MG63 (cell line): Measurements from ENCODE around the gene WNK4. TPM values are rescaled to one million over a fixed set of nuclear protein-coding genes. Genes with fewer than 3 reads are reported as not detected.
A peak's percentile ranks its signal among the peaks of the same experiment; 100 is the strongest.
"Not testable (repeated sequence)": the region's sequence is repeated elsewhere in the genome, so short reads cannot be mapped to it uniquely, and the experiment has no call there.

Source experiments
- DNase-seq: peaks from one replicate; pipeline ENCODE4 v3.0.0-alpha.2; 2020
- H3K27me3 ChIP-seq: fragments of 250-450 bp; sonication (Bioruptor Pico); 2 replicates; pipeline ENCODE4 v1.5.1; 2020; ENCODE audit warnings: mild to moderate bottlenecking, moderate library complexity
- H3K36me3 ChIP-seq: fragments of 250-450 bp; sonication (Bioruptor Pico); 2 replicates; pipeline ENCODE4 v1.5.1; 2020; ENCODE audit warnings: mild to moderate bottlenecking, moderate library complexity
- H3K4me3 ChIP-seq: fragments of 250-450 bp; sonication (Bioruptor Pico); 2 replicates; pipeline ENCODE4 v1.5.1; 2020; ENCODE audit warnings: mild to moderate bottlenecking, moderate library complexity
- H3K9me3 ChIP-seq: fragments of 250-450 bp; sonication (Bioruptor Pico); 2 replicates; pipeline ENCODE4 v1.5.1; 2020; ENCODE audit warnings: mild to moderate bottlenecking, moderate library complexity
- total RNA-seq: library from RNA; depleted of rRNA; stranded (reverse); fragments of >200 nt; shearing (Covaris generic); gene quantifications from 2 replicates; pipeline ENCODE4 v1.2.3, GENCODE V29; 2014; ENCODE audit warnings: low replicate concordance; rRNA removed

WNK4 gene
- not detected in 2 replicates for total RNA-seq

- H3K27me3 ChIP-seq = peaks cover 15% of the 10 kb centered on the region
- peaks cover 28% of the 10 kb centered on the region for H3K36me3 ChIP-seq
- H3K4me3 ChIP-seq = no peak within 1 kb of the TSS
- no peak for DNase-seq
- H3K9me3 ChIP-seq = no peaks in the 10 kb centered on the region
These were observed at the start of gene WNK4 for GRCh38 chr17:42779936-42780850. Gene WNK4, plus strand, starts transcription at chr17:42780610. Its CDS starts 89 bp downstream, at chr17:42780699.

- no peak overlapping the region for H3K4me3 ChIP-seq
- no peak for DNase-seq
These were observed 39.7 kb upstream of the WNK4 start for GRCh38 chr17:42740699-42741098.

GRCh38 chr17:42742916-42743315, 37.5 kb upstream of the WNK4 start:
- H3K36me3 ChIP-seq, H3K9me3 ChIP-seq, H3K27me3 ChIP-seq, DNase-seq, H3K4me3 ChIP-seq: not testable (repeated sequence)

More at GRCh38 chr17:42740699-42741098, 39.7 kb upstream of the WNK4 start:
- Histone ChIP-seq H3K27me3 (peaks cover under 1% of the 10 kb centered on the region; the same call in 1 of the 2 replicates), H3K9me3 (peaks cover 3% of the 10 kb centered on the region; the same call in 1 of the 2 replicates), H3K36me3 (no peaks in the 10 kb centered on the region; the same call in 1 of the 2 replicates)

- Histone ChIP-seq H3K36me3 (no peaks in the 10 kb centered on the region), H3K9me3 (peaks cover 3% of the 10 kb centered on the region; the same call in 1 of the 2 replicates), H3K4me3 (peak overlapping the region; percentile 69), H3K27me3 (peaks cover 5% of the 10 kb centered on the region)
- no peak for DNase-seq
These were observed 36.7 kb upstream of the WNK4 start for GRCh38 chr17:42743595-42744282.

GRCh38 chr17:42744283-42744805, 36.1 kb upstream of the WNK4 start:
- DNase-seq = peak; percentile 86
- Histone ChIP-seq H3K9me3 (peaks cover 3% of the 10 kb centered on the region; the same call in 1 of the 2 replicates), H3K27me3 (peaks cover 5% of the 10 kb centered on the region), H3K4me3 (peak overlapping the region; percentile 69), H3K36me3 (no peaks in the 10 kb centered on the region)

- Histone ChIP-seq H3K27me3 (peaks cover 5% of the 10 kb centered on the region), H3K4me3 (peak within 1 kb of the TSS; percentile 69), H3K9me3 (peaks cover 3% of the 10 kb centered on the region; the same call in 1 of the 2 replicates), H3K36me3 (no peaks in the 10 kb centered on the region)
- peak; percentile 92 for DNase-seq
These were observed 35.4 kb upstream of the WNK4 start, which contains the start of gene EZH1 for GRCh38 chr17:42744806-42745617. Gene EZH1, minus strand, starts transcription at chr17:42745040. Its CDS starts 16,099 bp downstream, at chr17:42728941.

GRCh38 chr17:42748202-42748907, 32.1 kb upstream of the WNK4 start:
- DNase-seq = no peak
- no peak overlapping the region for H3K4me3 ChIP-seq
- peaks cover 13% of the 10 kb centered on the region for H3K27me3 ChIP-seq
- peaks cover 3% of the 10 kb centered on the region; the same call in 1 of the 2 replicates for H3K9me3 ChIP-seq
- no peaks in the 10 kb centered on the region for H3K36me3 ChIP-seq

GRCh38 chr17:42748908-42749798, 31.3 kb upstream of the WNK4 start:
- no peak for DNase-seq
- peaks cover 13% of the 10 kb centered on the region for H3K27me3 ChIP-seq
- no peak overlapping the region for H3K4me3 ChIP-seq

GRCh38 chr17:42750739-42751344, 29.6 kb upstream of the WNK4 start:
- Histone ChIP-seq H3K9me3 (no peaks in the 10 kb centered on the region), H3K36me3 (no peaks in the 10 kb centered on the region), H3K4me3 (no peak overlapping the region), H3K27me3 (peaks cover 10% of the 10 kb centered on the region)
- no peak for DNase-seq

More at GRCh38 chr17:42748908-42749798, 31.3 kb upstream of the WNK4 start:
- Histone ChIP-seq H3K36me3 (no peaks in the 10 kb centered on the region), H3K9me3 (peaks cover 3% of the 10 kb centered on the region; the same call in 1 of the 2 replicates)

GRCh38 chr17:42751628-42752027, 28.8 kb upstream of the WNK4 start:
- Histone ChIP-seq H3K36me3 (no peaks in the 10 kb centered on the region), H3K9me3 (no peaks in the 10 kb centered on the region), H3K27me3 (peaks cover 8% of the 10 kb centered on the region), H3K4me3 (no peak overlapping the region)
- no peak for DNase-seq

- Histone ChIP-seq H3K27me3 (peaks cover 9% of the 10 kb centered on the region), H3K36me3 (no peaks in the 10 kb centered on the region), H3K4me3 (no peak overlapping the region), H3K9me3 (no peaks in the 10 kb centered on the region)
- peak; percentile 62 for DNase-seq
These were observed 25.6 kb upstream of the WNK4 start for GRCh38 chr17:42754782-42755181.

GRCh38 chr17:42759982-42760651, 20.3 kb upstream of the WNK4 start:
- Histone ChIP-seq H3K36me3 (no peaks in the 10 kb centered on the region), H3K9me3 (no peaks in the 10 kb centered on the region), H3K4me3 (no peak overlapping the region), H3K27me3 (peaks cover 16% of the 10 kb centered on the region)
- DNase-seq = no peak

GRCh38 chr17:42760652-42761581, 19.5 kb upstream of the WNK4 start, which contains the start of gene RAMP2:
Gene RAMP2, plus strand, starts transcription at chr17:42761227. Its CDS starts 35 bp downstream, at chr17:42761262.
- peak; percentile 37 for DNase-seq
- peak within 1 kb of the TSS; percentile 30 for H3K4me3 ChIP-seq
- peaks cover 16% of the 10 kb centered on the region for H3K27me3 ChIP-seq
- no peaks in the 10 kb centered on the region for H3K36me3 ChIP-seq
- no peaks in the 10 kb centered on the region for H3K9me3 ChIP-seq
